Duodenal mucosa (tissue), 2 donors: ENCODE results near the gene NOPCHAP1.

ENCODE experiments used
- H3K27ac ChIP-seq: one replicate; pipeline ENCODE4 v1.7.0; 2013; ENCODE audit warnings: low read depth, low read length
- H3K27me3 ChIP-seq, 2 donors: one replicate each; pipeline ENCODE4 v1.7.0; 2013; ENCODE audit warnings: low read length in 2 of 2, control low read depth in 1 of 2; ENCODE audit not compliant: insufficient read depth in 2 of 2, control insufficient read depth in 1 of 2
- H3K36me3 ChIP-seq, 2 donors: one replicate each; pipeline ENCODE4 v1.7.0; 2013; ENCODE audit warnings: low read length in 2 of 2, control low read depth in 1 of 2; ENCODE audit not compliant: insufficient read depth in 2 of 2, control insufficient read depth in 1 of 2
- H3K4me1 ChIP-seq, 2 donors: one replicate each; pipeline ENCODE4 v1.7.0; 2013; ENCODE audit warnings: low read length in 2 of 2, control low read depth in 1 of 2; ENCODE audit not compliant: insufficient read depth in 2 of 2, control insufficient read depth in 1 of 2
- H3K4me3 ChIP-seq, 2 donors: one replicate each; pipeline ENCODE4 v1.7.0; 2013; ENCODE audit warnings: low read length in 2 of 2, low read depth in 1 of 2
- H3K9ac ChIP-seq, 2 donors: one replicate each; pipeline ENCODE4 v1.7.0; 2013; ENCODE audit warnings: low read length in 2 of 2, low read depth in 1 of 2
- H3K9me3 ChIP-seq, 2 donors: one replicate each; pipeline ENCODE4 v1.7.0; 2013; ENCODE audit warnings: low read length in 2 of 2, control low read depth in 1 of 2; ENCODE audit not compliant: control insufficient read depth in 1 of 2

The NOPCHAP1 gene

GRCh38 chr12:104985206-104985605 is 910 bp upstream of the NOPCHAP1 start:
- no peaks in the 10 kb centered on the region for H3K27me3 ChIP-seq
- H3K36me3 ChIP-seq = peaks cover 0 to 2% of the 10 kb centered on the region in 2 donors
- H3K4me3 ChIP-seq = peak overlapping the region; percentile 82 to 87
- H3K4me1 ChIP-seq = peaks cover 12 to 13% of the 10 kb centered on the region in 2 donors
- no peaks in the 10 kb centered on the region for H3K9me3 ChIP-seq
- H3K9ac ChIP-seq = no peak overlapping the region
- no peak overlapping the region for H3K27ac ChIP-seq

- H3K4me1 ChIP-seq = peaks cover 12 to 17% of the 10 kb centered on the region in 2 donors
- H3K27me3 ChIP-seq = no peaks in the 10 kb centered on the region
- peaks cover 21 to 42% of the 10 kb centered on the region in 2 donors for H3K36me3 ChIP-seq
- no peak overlapping the region for H3K27ac ChIP-seq
- H3K4me3 ChIP-seq = no peak overlapping the region
- no peak overlapping the region for H3K9ac ChIP-seq
- H3K9me3 ChIP-seq = no peaks in the 10 kb centered on the region
Measured at GRCh38 chr12:104990950-104991349, 4.8 kb downstream of the NOPCHAP1 start.

GRCh38 chr12:104991565-104992128 is 5.5 kb downstream of the NOPCHAP1 start:
- Histone ChIP-seq H3K4me3 (no peak overlapping the region), H3K4me1 (peaks cover 12 to 16% of the 10 kb centered on the region in 2 donors), H3K27me3 (no peaks in the 10 kb centered on the region), H3K36me3 (peaks cover 21 to 48% of the 10 kb centered on the region in 2 donors), H3K9me3 (no peaks in the 10 kb centered on the region), H3K9ac (no peak overlapping the region), H3K27ac (no peak overlapping the region)

GRCh38 chr12:104994336-104994735 is 8.2 kb downstream of the NOPCHAP1 start:
- Histone ChIP-seq H3K9me3 (no peaks in the 10 kb centered on the region), H3K27me3 (no peaks in the 10 kb centered on the region), H3K4me3 (no peak overlapping the region), H3K36me3 (peaks cover 21 to 53% of the 10 kb centered on the region in 2 donors), H3K27ac (no peak overlapping the region), H3K4me1 (peaks cover 12 to 19% of the 10 kb centered on the region in 2 donors), H3K9ac (no peak overlapping the region)

- Histone ChIP-seq H3K9ac (no peak overlapping the region), H3K36me3 (peaks cover 14 to 48% of the 10 kb centered on the region in 2 donors), H3K27me3 (no peaks in the 10 kb centered on the region), H3K27ac (no peak overlapping the region), H3K9me3 (no peaks in the 10 kb centered on the region), H3K4me1 (peaks cover 16% of the 10 kb centered on the region in 2 donors), H3K4me3 (no peak overlapping the region)
Measured at GRCh38 chr12:104997541-104997940, 11.4 kb downstream of the NOPCHAP1 start.

- H3K36me3 ChIP-seq = peaks cover 14 to 50% of the 10 kb centered on the region in 2 donors
- H3K9ac ChIP-seq = no peak overlapping the region
- H3K4me3 ChIP-seq = peak overlapping the region; percentile 18 to 23
- H3K4me1 ChIP-seq = peaks cover 16% of the 10 kb centered on the region in 2 donors
- no peaks in the 10 kb centered on the region for H3K9me3 ChIP-seq
- H3K27ac ChIP-seq = no peak overlapping the region
- no peaks in the 10 kb centered on the region for H3K27me3 ChIP-seq
Measured at GRCh38 chr12:104998423-104999346, 12.6 kb downstream of the NOPCHAP1 start.

- Histone ChIP-seq H3K27me3 (no peaks in the 10 kb centered on the region), H3K9me3 (no peaks in the 10 kb centered on the region), H3K9ac (no peak overlapping the region), H3K36me3 (peaks cover 14 to 52% of the 10 kb centered on the region in 2 donors), H3K27ac (no peak overlapping the region), H3K4me3 (peak overlapping the region in 1 of 2 donors; percentile 18), H3K4me1 (peaks cover 16% of the 10 kb centered on the region in 2 donors)
Measured at GRCh38 chr12:104999347-104999685, 13.2 kb downstream of the NOPCHAP1 start.

- H3K27ac ChIP-seq = no peak overlapping the region
- peaks cover 16% of the 10 kb centered on the region in 2 donors for H3K4me1 ChIP-seq
- no peaks in the 10 kb centered on the region for H3K27me3 ChIP-seq
- no peak overlapping the region for H3K9ac ChIP-seq
- H3K9me3 ChIP-seq = no peaks in the 10 kb centered on the region
- no peak overlapping the region for H3K4me3 ChIP-seq
- H3K36me3 ChIP-seq = peaks cover 5 to 39% of the 10 kb centered on the region in 2 donors
Measured at GRCh38 chr12:105001476-105001875, 15.4 kb downstream of the NOPCHAP1 start.

GRCh38 chr12:105013892-105014291 is 27.8 kb downstream of the NOPCHAP1 start:
- Histone ChIP-seq H3K9me3 (no peaks in the 10 kb centered on the region), H3K36me3 (peaks cover 6 to 29% of the 10 kb centered on the region in 2 donors), H3K4me3 (no peak overlapping the region), H3K4me1 (no peaks in the 10 kb centered on the region), H3K27ac (no peak overlapping the region), H3K27me3 (no peaks in the 10 kb centered on the region), H3K9ac (no peak overlapping the region)

- H3K4me1 ChIP-seq = no peaks in the 10 kb centered on the region
- no peak overlapping the region for H3K9ac ChIP-seq
- H3K27me3 ChIP-seq = no peaks in the 10 kb centered on the region
- no peak overlapping the region for H3K4me3 ChIP-seq
- no peaks in the 10 kb centered on the region for H3K9me3 ChIP-seq
- no peak overlapping the region for H3K27ac ChIP-seq
- H3K36me3 ChIP-seq = peaks cover 9 to 29% of the 10 kb centered on the region in 2 donors
Measured at GRCh38 chr12:105014603-105015002, 28.5 kb downstream of the NOPCHAP1 start.
